ENCODE data around the gene KCTD5.
"Not testable (repeated sequence)": the region's sequence is repeated elsewhere in the genome, so short reads cannot be mapped to it uniquely, and the experiment has no call there.

The KCTD5 gene

GRCh38 chr16:2660755-2661373, 21.5 kb upstream of the KCTD5 start:
- not testable (repeated sequence) for H3K4me3 ChIP-seq (ENCODE audit: low read depth, low read length)
- peak; percentile 40 for DNase-seq (ENCODE audit: low read depth)
- peak; percentile 52 for TF ChIP-seq CTCF (IDR thresholded peaks at IDR 0.05; ENCODE audit: insufficient read depth, low read depth, low read length, missing control alignments)

GRCh38 chr16:2663553-2664546, 18.5 kb upstream of the KCTD5 start:
- H3K4me3 ChIP-seq (ENCODE audit: low read depth, low read length): no peak overlapping the region
- DNase-seq (ENCODE audit: low read depth): peak; percentile 42
- TF ChIP-seq CTCF (IDR thresholded peaks at IDR 0.05; ENCODE audit: insufficient read depth, low read depth, low read length, missing control alignments): no peak

- TF ChIP-seq CTCF (IDR thresholded peaks at IDR 0.05; ENCODE audit: insufficient read depth, low read depth, low read length, missing control alignments): no peak
- H3K4me3 ChIP-seq (ENCODE audit: low read depth, low read length): no peak overlapping the region
- DNase-seq (ENCODE audit: low read depth): no peak
Measured at GRCh38 chr16:2664574-2664982, 17.7 kb upstream of the KCTD5 start.

GRCh38 chr16:2666671-2667070, 15.7 kb upstream of the KCTD5 start:
- H3K4me3 ChIP-seq (ENCODE audit: low read depth, low read length); DNase-seq (ENCODE audit: low read depth): not testable (repeated sequence)

- DNase-seq (ENCODE audit: low read depth); H3K4me3 ChIP-seq (ENCODE audit: low read depth, low read length): not testable (repeated sequence)
Measured at GRCh38 chr16:2669587-2669986, 12.7 kb upstream of the KCTD5 start.

- H3K4me3 ChIP-seq (ENCODE audit: low read depth, low read length): not testable (repeated sequence)
- DNase-seq (ENCODE audit: low read depth): peak; percentile 57
- TF ChIP-seq CTCF (IDR thresholded peaks at IDR 0.05; ENCODE audit: insufficient read depth, low read depth, low read length, missing control alignments): peak; percentile 78
Measured at GRCh38 chr16:2670017-2670416, 12.3 kb upstream of the KCTD5 start.

GRCh38 chr16:2671193-2671592, 11.1 kb upstream of the KCTD5 start:
- H3K4me3 ChIP-seq (ENCODE audit: low read depth, low read length): not testable (repeated sequence)
- TF ChIP-seq CTCF (IDR thresholded peaks at IDR 0.05; ENCODE audit: insufficient read depth, low read depth, low read length, missing control alignments): peak; percentile 39
- peak; percentile 42 for DNase-seq (ENCODE audit: low read depth)
